Putamen (tissue), 1 donor: ENCODE results near the gene GTF2IRD1.
A peak's percentile ranks its signal among the peaks of the same experiment; 100 is the strongest.
"Not testable (repeated sequence)": the region's sequence is repeated elsewhere in the genome, so short reads cannot be mapped to it uniquely, and the experiment has no call there.

ENCODE experiments used
- DNase-seq: peaks from one replicate; pipeline ENCODE4 v3.0.0-alpha.2; 2016; ENCODE audit warnings: low spot score

The GTF2IRD1 gene

GRCh38 chr7:74599244-74599643 is 145.5 kb downstream of the GTF2IRD1 start:
- no peak for DNase-seq

DNA sequence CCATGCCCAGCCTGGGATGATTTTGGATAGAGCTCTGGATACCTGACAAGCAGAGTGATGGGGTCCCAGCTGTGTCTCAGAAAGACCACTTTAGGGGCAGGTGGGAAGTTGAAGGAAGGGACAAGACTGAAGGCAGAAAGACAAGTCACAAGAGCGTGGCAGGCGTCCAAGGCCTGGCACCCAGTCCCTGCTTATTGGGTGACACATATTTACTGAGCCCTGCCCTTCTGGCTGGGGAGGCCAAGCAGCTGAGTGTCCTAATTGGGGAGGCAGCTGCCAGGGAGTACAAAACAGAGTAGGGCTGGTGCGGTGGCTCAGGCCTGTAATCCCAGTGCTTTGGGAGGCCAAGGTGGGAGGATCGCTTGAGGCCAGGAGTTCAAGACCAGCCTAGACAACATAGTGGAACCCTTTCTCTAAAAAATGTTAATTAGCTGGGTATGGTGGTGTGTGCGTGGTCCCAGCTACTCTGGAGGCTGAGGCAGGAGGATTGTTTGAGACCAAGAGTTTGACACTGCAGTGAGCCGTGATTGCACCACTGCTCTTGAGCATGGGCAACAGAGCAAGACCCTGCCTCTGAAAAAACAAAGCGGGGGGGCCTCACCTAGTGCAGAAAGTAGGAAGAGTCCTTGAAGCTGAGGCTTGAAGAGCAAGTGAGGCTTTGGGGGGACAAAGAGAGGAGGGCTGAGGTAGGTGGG is 150.8 kb downstream of the GTF2IRD1 start:
- DNase-seq = no peak

GRCh38 chr7:74606101-74606908 is 152.6 kb downstream of the GTF2IRD1 start:
- DNase-seq = no peak

GRCh38 chr7:74606909-74607510 is 153.3 kb downstream of the GTF2IRD1 start:
- DNase-seq = no peak

DNA sequence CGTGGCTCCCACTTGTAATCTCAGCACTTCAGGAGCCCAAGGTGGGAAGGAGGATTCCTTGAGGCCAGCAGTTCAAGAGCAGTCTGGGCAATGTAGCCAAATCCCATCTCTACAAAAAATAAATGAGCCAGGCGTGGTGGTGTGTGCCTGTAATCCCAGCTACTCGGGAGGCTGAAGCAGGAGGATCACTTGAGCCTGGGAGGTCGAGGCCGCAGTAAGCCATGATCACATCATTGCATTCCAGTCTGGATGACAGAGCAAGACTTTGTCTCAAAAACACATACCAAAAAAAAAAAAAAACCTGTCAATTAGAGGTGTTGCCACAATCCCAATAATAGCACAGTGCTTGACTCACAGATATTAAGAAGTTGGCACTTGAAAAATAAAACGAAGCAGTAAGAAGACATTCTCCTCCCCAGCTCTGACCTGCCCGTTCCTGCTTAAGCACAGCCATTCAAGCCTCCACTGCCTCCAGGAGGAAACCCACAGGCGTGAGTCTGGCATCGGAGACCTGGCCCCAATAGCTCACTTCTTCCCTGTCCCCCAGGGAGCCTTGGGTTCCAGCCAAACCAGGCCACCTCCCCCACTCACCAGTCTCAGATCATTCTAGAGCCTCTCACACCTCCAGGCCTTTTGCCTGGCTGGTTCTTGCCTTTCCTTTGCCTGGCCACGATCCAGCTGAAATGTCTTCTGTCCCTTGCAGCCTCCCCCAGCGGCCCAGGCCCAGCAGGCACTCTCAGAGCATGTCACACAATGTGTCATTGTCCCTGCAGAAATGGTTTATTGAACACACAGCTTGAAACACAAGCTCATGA is 158.5 kb downstream of the GTF2IRD1 start:
- DNase-seq = peak; percentile 23

DNA sequence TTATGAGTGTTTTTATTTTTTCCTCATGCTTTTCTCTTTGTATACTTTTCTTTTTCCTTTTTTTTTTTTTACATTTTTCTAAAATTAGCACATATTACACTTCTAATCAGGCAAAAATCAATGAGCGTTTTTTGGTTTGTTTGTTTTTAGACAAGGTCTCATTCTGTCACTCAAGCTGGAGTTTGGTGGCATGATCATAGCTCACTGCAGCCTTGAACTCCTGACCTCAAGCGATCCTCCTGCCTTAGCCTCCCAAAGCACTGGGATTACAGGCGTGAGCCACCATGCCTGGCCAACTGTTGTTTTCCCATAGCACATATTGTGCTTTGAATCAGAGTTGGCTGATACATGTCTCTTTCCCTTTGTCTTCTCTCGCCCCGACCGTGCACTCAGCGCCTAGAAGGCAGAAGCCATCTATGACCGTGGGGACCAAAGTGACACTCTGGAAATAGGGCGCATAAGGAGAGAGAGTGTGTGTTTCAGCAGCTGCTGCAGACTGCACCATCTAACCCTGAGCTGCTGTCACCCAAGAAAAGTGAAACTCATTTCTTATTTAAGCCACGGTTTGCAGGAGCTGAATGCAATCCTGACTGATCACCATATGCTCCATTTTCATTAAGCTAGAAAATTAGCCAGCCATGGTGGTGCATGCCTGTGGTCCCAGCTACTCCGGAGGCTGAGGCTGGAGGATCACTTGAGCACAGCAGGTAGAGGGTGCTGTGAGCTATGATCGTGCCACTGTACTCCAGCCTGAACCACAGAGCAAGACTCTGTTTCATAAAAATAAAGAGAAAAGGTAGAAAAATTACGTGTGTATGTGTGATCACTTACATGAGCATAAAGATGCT is 162.5 kb downstream of the GTF2IRD1 start:
- no peak for DNase-seq

DNA sequence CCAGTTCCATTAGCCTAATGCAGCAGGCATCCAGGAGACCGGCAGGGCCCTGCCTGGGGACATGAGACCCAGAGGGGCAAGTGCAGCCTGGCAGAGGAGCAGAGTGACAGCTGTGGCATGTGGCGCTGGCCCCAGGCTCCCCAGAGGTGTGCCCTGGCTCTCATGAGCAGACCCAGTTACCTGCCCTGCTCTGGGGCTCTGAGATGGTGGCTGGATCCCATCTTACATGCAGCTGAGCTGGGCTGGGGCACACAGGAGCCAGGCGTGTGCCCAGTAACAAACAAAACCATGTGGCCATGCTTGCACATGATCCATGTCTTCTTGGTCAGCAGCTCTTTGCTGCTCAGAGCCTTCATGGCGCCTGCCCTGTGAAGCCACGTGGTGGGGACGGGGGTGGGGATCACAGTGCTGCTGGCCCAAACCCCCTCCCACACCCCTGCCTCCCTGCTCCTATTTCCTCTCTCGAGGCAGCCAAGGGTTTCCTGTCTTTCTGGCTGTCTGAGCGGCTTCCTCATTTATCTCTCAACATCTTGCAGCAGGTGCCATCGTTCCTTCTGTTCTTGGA is 163.6 kb downstream of the GTF2IRD1 start:
- no peak for DNase-seq

- DNase-seq = no peak
Measured at GRCh38 chr7:74619235-74619860, 165.6 kb downstream of the GTF2IRD1 start.

DNA sequence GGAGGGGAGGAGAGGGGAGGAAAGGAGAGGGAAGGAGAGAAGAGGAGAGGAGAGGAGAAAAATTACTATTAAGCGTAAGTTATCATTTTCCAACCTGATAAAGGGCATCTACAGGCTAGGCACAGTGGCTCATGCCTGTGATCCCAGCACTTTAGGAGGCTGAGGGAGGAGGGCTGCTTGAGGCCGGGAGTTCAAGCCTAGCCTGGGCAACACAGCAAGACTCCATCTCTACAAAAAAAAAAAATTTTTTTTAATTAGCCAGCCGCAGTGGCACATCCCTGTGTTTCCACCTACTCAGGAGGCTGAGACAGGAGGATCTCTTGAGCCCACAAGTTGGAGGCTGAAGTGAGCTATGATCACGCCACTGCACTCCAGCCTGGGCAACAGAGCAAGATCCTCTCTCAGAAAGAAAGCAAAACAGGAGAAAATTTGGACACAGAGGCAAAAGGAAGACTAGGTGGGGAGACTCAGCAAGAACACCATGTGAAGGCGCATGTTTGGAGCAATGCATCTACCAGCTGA is 168.6 kb downstream of the GTF2IRD1 start:
- no peak for DNase-seq

DNA sequence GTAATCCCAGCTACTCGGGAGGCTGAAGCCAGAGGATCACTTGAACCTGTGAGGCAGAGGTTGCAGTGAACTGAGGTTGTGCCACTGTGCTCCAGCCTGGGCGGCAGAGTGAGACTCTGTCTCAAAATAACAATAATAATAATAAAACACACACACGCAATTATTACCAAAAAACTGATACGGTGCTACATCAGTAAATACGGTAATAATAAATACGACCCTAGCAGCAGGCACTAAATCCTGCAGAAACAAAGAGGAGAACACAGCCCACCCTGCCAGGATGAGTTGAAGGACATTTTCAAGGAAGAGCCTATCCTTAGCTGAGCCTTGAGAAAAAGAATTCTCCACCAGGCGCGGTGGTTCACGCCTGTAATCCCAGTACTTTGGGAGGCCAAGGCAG is 169.4 kb downstream of the GTF2IRD1 start:
- no peak for DNase-seq

- peak; percentile 15 for DNase-seq
Measured at GRCh38 chr7:74625446-74625845, 171.7 kb downstream of the GTF2IRD1 start.

DNA sequence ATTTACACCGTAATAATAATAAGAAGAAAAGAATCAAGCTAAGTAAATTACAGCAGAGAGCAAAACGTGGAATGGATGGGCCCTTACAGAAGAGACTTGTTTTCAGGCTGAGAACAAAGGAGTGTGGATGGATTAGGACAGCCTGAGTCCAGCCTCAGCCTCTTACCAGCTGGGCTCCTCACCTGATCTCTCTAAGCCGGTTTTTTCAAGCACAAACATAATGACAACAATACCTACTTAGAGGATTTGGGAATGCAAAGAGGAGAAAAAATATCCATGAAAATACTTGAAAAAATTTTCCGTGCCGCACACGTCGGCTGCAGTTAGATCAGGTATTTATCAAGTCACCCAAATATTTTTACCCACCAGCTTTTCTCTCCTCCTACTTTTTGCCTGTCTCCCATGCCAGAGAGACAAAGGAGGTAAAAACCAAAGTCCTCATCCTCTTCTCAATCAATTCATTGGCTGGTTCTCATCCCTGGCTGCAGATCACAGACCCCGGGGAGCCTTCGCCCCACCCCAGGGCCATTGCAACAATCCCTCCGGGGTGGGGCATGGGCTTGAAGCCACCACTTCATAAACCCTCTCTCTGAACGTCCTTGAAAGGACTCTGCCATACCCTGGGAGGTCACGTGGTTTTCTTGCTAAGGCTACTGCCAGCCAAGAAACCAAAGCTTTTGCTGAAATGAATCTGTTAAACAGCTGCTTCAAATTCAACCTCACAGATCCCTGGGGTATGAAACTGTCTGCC is 174.1 kb downstream of the GTF2IRD1 start:
- DNase-seq = no peak

DNA sequence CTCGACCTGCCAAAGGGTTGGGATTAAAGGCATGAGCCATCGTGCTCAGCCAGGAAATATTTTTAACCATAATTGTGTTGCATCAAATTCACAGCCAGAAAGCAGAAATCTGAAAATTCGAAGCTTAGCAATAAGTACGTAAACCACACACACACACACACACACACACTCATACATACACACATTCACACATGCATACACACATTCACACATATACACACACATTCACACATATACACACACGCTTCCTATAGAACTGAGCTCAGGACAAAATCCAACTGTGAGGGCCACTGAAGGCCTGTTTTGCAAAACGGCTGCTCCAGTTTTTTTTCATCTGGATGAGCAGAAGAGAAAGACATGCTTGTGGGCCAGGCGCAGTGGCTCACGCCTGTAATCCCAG is 178.8 kb downstream of the GTF2IRD1 start:
- DNase-seq = no peak

DNA sequence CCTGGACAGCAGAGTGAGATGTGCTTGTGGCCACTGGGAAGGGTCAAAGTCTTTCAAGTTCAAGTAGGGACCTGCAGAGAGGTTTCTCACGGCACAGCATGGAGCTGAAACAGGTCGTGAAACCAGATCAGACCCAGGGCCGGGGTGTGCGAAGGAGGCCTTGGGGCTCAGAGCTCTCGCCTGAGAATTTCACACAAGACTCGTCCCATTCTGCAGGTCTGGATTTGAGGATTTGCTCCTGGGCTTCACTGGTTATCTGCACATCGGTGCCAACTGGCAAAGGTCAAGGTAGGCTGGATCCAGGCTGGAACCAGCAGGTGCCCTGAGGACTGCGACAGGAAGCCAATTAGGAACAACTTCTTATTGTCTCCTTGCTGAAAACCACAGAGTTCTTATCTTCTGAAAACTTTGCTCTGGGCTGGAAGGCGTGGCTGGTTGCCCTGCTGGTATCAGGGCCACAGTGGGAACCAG is 179.8 kb downstream of the GTF2IRD1 start:
- DNase-seq = no peak

- no peak for DNase-seq
Measured at GRCh38 chr7:74637745-74638144, 184.0 kb downstream of the GTF2IRD1 start.

GRCh38 chr7:74650055-74650454 is 196.3 kb downstream of the GTF2IRD1 start:
- DNase-seq = not testable (repeated sequence)

DNA sequence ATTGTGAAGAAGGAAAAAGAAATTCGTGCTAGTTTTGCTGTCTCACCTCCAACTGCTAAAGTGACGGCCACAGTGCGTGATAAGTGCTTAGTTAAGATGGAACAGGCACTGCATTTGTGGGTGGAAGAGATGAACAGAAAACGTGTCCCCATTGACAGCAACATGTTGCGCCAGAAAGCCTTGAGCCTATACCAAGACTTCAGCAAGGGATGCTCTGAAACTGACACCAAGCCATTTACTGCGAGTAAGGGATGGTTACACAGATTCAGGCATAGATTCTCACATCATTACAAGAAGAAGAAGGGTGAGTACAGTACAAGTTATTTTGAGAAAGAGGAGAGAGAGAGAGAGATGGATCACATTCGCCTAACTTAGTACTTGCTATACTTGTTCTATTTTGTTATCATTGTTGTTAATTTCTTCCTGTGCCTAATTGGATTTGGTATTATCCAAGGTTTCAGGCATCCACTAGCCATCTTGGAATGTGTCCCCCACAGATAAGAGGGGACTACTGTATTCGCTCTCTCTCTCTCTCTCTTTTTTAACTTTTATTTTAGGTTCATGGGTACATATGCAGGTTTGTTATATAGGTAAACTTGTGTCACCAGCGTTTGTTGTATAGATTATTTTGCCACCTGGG is 196.9 kb downstream of the GTF2IRD1 start:
- not testable (repeated sequence) for DNase-seq

DNA sequence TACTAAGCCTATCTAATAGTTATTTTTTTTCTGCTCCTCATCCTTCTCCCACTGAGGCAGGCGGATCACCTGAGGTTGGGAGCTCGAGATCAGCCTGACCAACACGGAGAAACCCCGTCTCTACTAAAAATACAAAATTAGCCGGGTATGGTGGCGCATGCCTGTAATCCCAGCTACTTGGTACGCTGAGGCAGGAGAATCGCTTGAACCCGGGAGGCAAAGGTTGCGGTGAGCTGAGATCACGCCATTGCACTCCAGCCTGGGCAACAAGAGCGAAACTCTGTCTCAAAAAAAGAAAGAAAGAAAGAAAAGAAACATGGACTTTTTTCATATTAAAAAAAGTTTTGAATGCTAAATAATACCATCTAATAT is 197.4 kb downstream of the GTF2IRD1 start:
- not testable (repeated sequence) for DNase-seq
